Measurements from ENCODE around the gene MAPK10.
"Not testable (repeated sequence)": the region's sequence is repeated elsewhere in the genome, so short reads cannot be mapped to it uniquely, and the experiment has no call there.

Gene MAPK10

GRCh38 chr4:86089781-86090323 is 270.0 kb downstream of the MAPK10 start:
- no peak for TF ChIP-seq CTCF (IDR thresholded peaks at IDR 0.05; ENCODE audit: control insufficient read depth, extremely low read depth, insufficient read depth)
- no peak overlapping the region for H3K4me3 ChIP-seq (ENCODE audit: low read depth, low read length)
- DNase-seq (ENCODE audit: low read depth) = no peak

- H3K4me3 ChIP-seq (ENCODE audit: low read depth, low read length) = no peak overlapping the region
- DNase-seq (ENCODE audit: low read depth) = no peak
- TF ChIP-seq CTCF (IDR thresholded peaks at IDR 0.05; ENCODE audit: control insufficient read depth, extremely low read depth, insufficient read depth) = no peak
Measured at GRCh38 chr4:86089053-86089452, 270.8 kb downstream of the MAPK10 start.

GRCh38 chr4:86075796-86076195 is 284.1 kb downstream of the MAPK10 start:
- not testable (repeated sequence) for H3K4me3 ChIP-seq (ENCODE audit: low read depth, low read length); DNase-seq (ENCODE audit: low read depth)

GRCh38 chr4:86060341-86060740 is 299.5 kb downstream of the MAPK10 start:
- no peak overlapping the region for H3K4me3 ChIP-seq (ENCODE audit: low read depth, low read length)
- no peak for TF ChIP-seq CTCF (IDR thresholded peaks at IDR 0.05; ENCODE audit: control insufficient read depth, extremely low read depth, insufficient read depth)
- no peak for DNase-seq (ENCODE audit: low read depth)

GRCh38 chr4:86058621-86059020 is 301.2 kb downstream of the MAPK10 start:
- H3K4me3 ChIP-seq (ENCODE audit: low read depth, low read length) = no peak overlapping the region
- TF ChIP-seq CTCF (IDR thresholded peaks at IDR 0.05; ENCODE audit: control insufficient read depth, extremely low read depth, insufficient read depth) = no peak
- no peak for DNase-seq (ENCODE audit: low read depth)

GRCh38 chr4:86055898-86056297 is 304.0 kb downstream of the MAPK10 start:
- H3K4me3 ChIP-seq (ENCODE audit: low read depth, low read length) = no peak overlapping the region
- no peak for DNase-seq (ENCODE audit: low read depth)
- no peak for TF ChIP-seq CTCF (IDR thresholded peaks at IDR 0.05; ENCODE audit: control insufficient read depth, extremely low read depth, insufficient read depth)

GRCh38 chr4:86054286-86055032 is 305.4 kb downstream of the MAPK10 start:
- no peak for TF ChIP-seq CTCF (IDR thresholded peaks at IDR 0.05; ENCODE audit: control insufficient read depth, extremely low read depth, insufficient read depth)
- DNase-seq (ENCODE audit: low read depth) = no peak
- H3K4me3 ChIP-seq (ENCODE audit: low read depth, low read length) = no peak overlapping the region

Data from LNCaP clone FGC (cell line).